ENCODE measurements around the gene CEND1. TPM values are rescaled to one million over a fixed set of nuclear protein-coding genes. Genes with fewer than 3 reads are reported as not detected.

The CEND1 gene
- total RNA-seq, 1 donor from 2014 or later = 0.27 TPM

GRCh38 chr11:766106-766935 is 23.6 kb downstream of the CEND1 start:
- Mint-ChIP-seq H3K27me3 (ENCODE audit: unreplicated experiment) (no peaks in the 10 kb centered on the region), H3K4me3 (ENCODE audit: unreplicated experiment) (no peak overlapping the region), H3K9me3 (ENCODE audit: unreplicated experiment) (no peaks in the 10 kb centered on the region), H3K27ac (ENCODE audit: unreplicated experiment) (no peak overlapping the region), H3K36me3 (ENCODE audit: unreplicated experiment) (peaks cover 7% of the 10 kb centered on the region), H3K4me1 (ENCODE audit: unreplicated experiment) (peaks cover 7% of the 10 kb centered on the region)
- DNase-seq (ENCODE audit: extremely low spot score, unreplicated experiment) = no peak
- TF ChIP-seq CTCF (IDR thresholded peaks at IDR 0.05) = no peak

GRCh38 chr11:765802-766091 is 24.1 kb downstream of the CEND1 start:
- no peak overlapping the region for H3K4me3 Mint-ChIP-seq (ENCODE audit: unreplicated experiment)
- peak overlapping the region; percentile 1 for H3K27ac Mint-ChIP-seq (ENCODE audit: unreplicated experiment)
- peaks cover 12% of the 10 kb centered on the region for H3K36me3 Mint-ChIP-seq (ENCODE audit: unreplicated experiment)

GRCh38 chr11:765025-765801 is 24.7 kb downstream of the CEND1 start:
- no peak for DNase-seq (ENCODE audit: extremely low spot score, unreplicated experiment)
- TF ChIP-seq CTCF (IDR thresholded peaks at IDR 0.05) = peak; percentile 55
- Mint-ChIP-seq H3K27me3 (ENCODE audit: unreplicated experiment) (no peaks in the 10 kb centered on the region), H3K36me3 (ENCODE audit: unreplicated experiment) (peaks cover 13% of the 10 kb centered on the region), H3K9me3 (ENCODE audit: unreplicated experiment) (no peaks in the 10 kb centered on the region), H3K27ac (ENCODE audit: unreplicated experiment) (peak overlapping the region; percentile 1), H3K4me1 (ENCODE audit: unreplicated experiment) (peaks cover 7% of the 10 kb centered on the region), H3K4me3 (ENCODE audit: unreplicated experiment) (no peak overlapping the region)

More at GRCh38 chr11:765802-766091, 24.1 kb downstream of the CEND1 start:
- H3K9me3 Mint-ChIP-seq (ENCODE audit: unreplicated experiment) = no peaks in the 10 kb centered on the region
- H3K4me1 Mint-ChIP-seq (ENCODE audit: unreplicated experiment) = peaks cover 7% of the 10 kb centered on the region
- H3K27me3 Mint-ChIP-seq (ENCODE audit: unreplicated experiment) = no peaks in the 10 kb centered on the region
- no peak for DNase-seq (ENCODE audit: extremely low spot score, unreplicated experiment)
- TF ChIP-seq CTCF (IDR thresholded peaks at IDR 0.05) = no peak

- DNase-seq (ENCODE audit: extremely low spot score, unreplicated experiment) = no peak
- no peak overlapping the region for H3K27ac Mint-ChIP-seq (ENCODE audit: unreplicated experiment)
- peaks cover 7% of the 10 kb centered on the region for H3K4me1 Mint-ChIP-seq (ENCODE audit: unreplicated experiment)
- peaks cover 17% of the 10 kb centered on the region for H3K36me3 Mint-ChIP-seq (ENCODE audit: unreplicated experiment)
- H3K9me3 Mint-ChIP-seq (ENCODE audit: unreplicated experiment) = no peaks in the 10 kb centered on the region
- TF ChIP-seq CTCF (IDR thresholded peaks at IDR 0.05) = no peak
- no peak overlapping the region for H3K4me3 Mint-ChIP-seq (ENCODE audit: unreplicated experiment)
- H3K27me3 Mint-ChIP-seq (ENCODE audit: unreplicated experiment) = no peaks in the 10 kb centered on the region
Observed at GRCh38 chr11:764322-765024, 25.4 kb downstream of the CEND1 start.
